Measurements from ENCODE around the gene TOM1L2.
A peak's percentile ranks its signal among the peaks of the same experiment; 100 is the strongest.

GRCh38 chr17:17815062-17815406 is 157.2 kb downstream of the TOM1L2 start:
- no peak for TF ChIP-seq JUND (IDR thresholded peaks at IDR 0.05)
- TF ChIP-seq CTCF (IDR thresholded peaks at IDR 0.05 in 2 of 3, conservative IDR thresholded peaks at IDR 0.05 in 1 of 3; ENCODE audit: borderline replicate concordance in 1 of 3, insufficient read depth in 1 of 3, low read depth in 2 of 3, low read length in 2 of 3): no peak
- no peak for TF ChIP-seq CEBPB (IDR thresholded peaks at IDR 0.05; ENCODE audit: low read depth)
- no peak for TF ChIP-seq EZH2 (IDR thresholded peaks at IDR 0.05)
- TF ChIP-seq POLR2A (IDR thresholded peaks at IDR 0.05; ENCODE audit: borderline replicate concordance, extremely low read depth, insufficient read depth, insufficient read length): no peak
- no peak for TF ChIP-seq CBX3 (IDR thresholded peaks at IDR 0.05; ENCODE audit: low read depth)
- peak; percentile 20; the same call in 1 of the 2 replicates for TF ChIP-seq POLR2AphosphoS5 (IDR thresholded peaks at IDR 0.05; ENCODE audit: low read depth, low read length)
- no peak for TF ChIP-seq REST (IDR thresholded peaks at IDR 0.05; ENCODE audit: low read depth)
- TF ChIP-seq RAD21 (IDR thresholded peaks at IDR 0.05; ENCODE audit: low read depth): no peak
- TF ChIP-seq ATF3 (IDR thresholded peaks at IDR 0.05): no peak
- TF ChIP-seq ELF1 (IDR thresholded peaks at IDR 0.05; ENCODE audit: borderline replicate concordance, low read depth): no peak
